SW480 (cell line): Measurements from ENCODE around the gene CASP12.

Experiments used
- DNase-seq: peaks from one replicate; pipeline ENCODE4 v3.0.0-alpha.2; 2016; ENCODE audit warnings: low spot score

Gene CASP12

GRCh38 chr11:104892723-104893511 lies 5.3 kb downstream of the CASP12 start:
- no peak for DNase-seq

GRCh38 chr11:104891135-104891534 lies 7.1 kb downstream of the CASP12 start:
- no peak for DNase-seq

GRCh38 chr11:104883342-104883741 lies 14.9 kb downstream of the CASP12 start:
- DNase-seq: peak; percentile 7

- DNase-seq: no peak
Observed at GRCh38 chr11:104881117-104881794, 17.0 kb downstream of the CASP12 start.

GRCh38 chr11:104879514-104880190 lies 18.6 kb downstream of the CASP12 start:
- DNase-seq: no peak

GRCh38 chr11:104876861-104877431 lies 21.3 kb downstream of the CASP12 start:
- no peak for DNase-seq

GRCh38 chr11:104876324-104876723 lies 21.9 kb downstream of the CASP12 start:
- DNase-seq: no peak

GRCh38 chr11:104873252-104873651 lies 25.0 kb downstream of the CASP12 start:
- DNase-seq: no peak

- DNase-seq: no peak
Observed at GRCh38 chr11:104872393-104872792, 25.9 kb downstream of the CASP12 start.

- DNase-seq: no peak
Observed at GRCh38 chr11:104870910-104871309, 27.4 kb downstream of the CASP12 start.

GRCh38 chr11:104866815-104867214 lies 31.4 kb downstream of the CASP12 start:
- no peak for DNase-seq

GRCh38 chr11:104858882-104859775 lies 39.1 kb downstream of the CASP12 start:
- no peak for DNase-seq

GRCh38 chr11:104856607-104857006 lies 41.7 kb downstream of the CASP12 start:
- DNase-seq: no peak

- DNase-seq: no peak
Observed at GRCh38 chr11:104855965-104856364, 42.3 kb downstream of the CASP12 start.

GRCh38 chr11:104853276-104853675 lies 45.0 kb downstream of the CASP12 start:
- no peak for DNase-seq

- DNase-seq: no peak
Observed at GRCh38 chr11:104852811-104853210, 45.4 kb downstream of the CASP12 start.

- DNase-seq: no peak
Observed at GRCh38 chr11:104846216-104846615, 52.0 kb downstream of the CASP12 start.

GRCh38 chr11:104844451-104844850 lies 53.8 kb downstream of the CASP12 start:
- DNase-seq: no peak

- no peak for DNase-seq
Observed at GRCh38 chr11:104843150-104843836, 55.0 kb downstream of the CASP12 start.

GRCh38 chr11:104841973-104842525 lies 56.2 kb downstream of the CASP12 start:
- DNase-seq: no peak

- no peak for DNase-seq
Observed at GRCh38 chr11:104841185-104841584, 57.1 kb downstream of the CASP12 start.
